Keratinocyte (primary cell): ENCODE data around the gene METTL9.

Experiments used
- CTCF ChIP-seq, 3 experiments: IDR thresholded peaks in 1 of 3; conservative IDR thresholded peaks in 1 of 3; optimal IDR thresholded peaks in 1 of 3; 2 replicates in 2 of 3; 3 replicates in 1 of 3; pipeline versions ENCODE3 to v1.5.1; 2011; ENCODE audit warnings: low read length in 3 of 3, mild to moderate bottlenecking in 3 of 3, moderate library complexity in 2 of 3, control low read depth in 1 of 3, inconsistent platforms in 1 of 3; ENCODE audit not compliant: insufficient read depth in 2 of 3; ENCODE audit errors: extremely low read depth in 1 of 3
- EZH2 ChIP-seq: IDR thresholded peaks from one replicate; pipeline ENCODE4 v1.6.1; 2012; ENCODE audit warnings: inconsistent platforms, mild to moderate bottlenecking, low read length, moderate library complexity

GRCh38 chr16:21613781-21614180, 14.4 kb downstream of the METTL9 start:
- TF ChIP-seq CTCF (optimal IDR thresholded peaks at IDR 0.05 in 1 of 3, IDR thresholded peaks at IDR 0.05 in 1 of 3, conservative IDR thresholded peaks at IDR 0.05 in 1 of 3; ENCODE audit: extremely low read depth in 1 of 3, insufficient read depth in 2 of 3, low read length in 3 of 3): no peak
- no peak for TF ChIP-seq EZH2
